NCI-H1694 treated with DMSO at 0.1 percent for 48 hours (cell line): Measurements from ENCODE around the gene DGKZ.

Experiments
- DNase-seq: peaks from one replicate; lab custom pipeline; 2025; lab: John Stamatoyannopoulos, UW

DGKZ gene

DNA sequence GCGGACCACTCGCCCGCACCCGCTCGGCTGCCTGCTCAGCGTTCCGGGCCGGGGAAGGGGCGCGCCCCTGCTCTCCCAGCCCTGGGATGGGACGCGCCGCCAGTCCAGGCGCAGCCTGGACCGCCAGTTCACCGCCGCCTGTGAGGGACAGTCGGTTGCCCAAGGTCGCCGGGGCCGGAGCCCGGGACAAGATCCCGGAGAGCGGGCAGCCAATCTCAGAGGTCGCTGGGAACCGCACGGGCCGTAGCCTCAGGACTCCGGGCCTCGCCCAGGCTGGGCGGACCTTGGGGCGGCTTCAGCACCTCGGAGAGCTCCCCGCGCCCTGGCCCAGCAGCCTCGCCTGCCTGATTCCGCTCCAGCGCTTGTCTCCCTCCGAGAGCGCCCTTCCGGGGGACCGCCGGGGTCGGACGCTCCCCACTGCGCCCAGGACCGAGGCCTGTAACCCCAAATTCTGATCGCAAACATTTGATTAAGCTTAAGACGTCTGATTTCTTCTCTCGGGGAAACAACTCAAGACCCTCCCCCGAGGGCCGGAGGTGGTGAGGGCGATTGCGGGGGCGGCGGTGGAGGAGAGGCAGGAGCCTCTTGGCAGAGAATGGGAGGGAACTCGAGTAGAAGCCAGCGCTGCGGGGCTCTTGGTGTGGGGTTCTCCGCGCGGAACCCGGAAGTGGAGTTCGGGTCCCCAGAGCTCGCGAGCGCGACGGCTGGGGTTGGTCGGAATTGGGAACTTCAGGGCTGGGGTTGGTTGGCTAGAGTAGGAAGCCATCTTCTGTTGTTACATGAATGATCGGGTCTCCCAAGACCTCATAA, 45.4 kb downstream of the DGKZ start:
- no peak for DNase-seq

DNA sequence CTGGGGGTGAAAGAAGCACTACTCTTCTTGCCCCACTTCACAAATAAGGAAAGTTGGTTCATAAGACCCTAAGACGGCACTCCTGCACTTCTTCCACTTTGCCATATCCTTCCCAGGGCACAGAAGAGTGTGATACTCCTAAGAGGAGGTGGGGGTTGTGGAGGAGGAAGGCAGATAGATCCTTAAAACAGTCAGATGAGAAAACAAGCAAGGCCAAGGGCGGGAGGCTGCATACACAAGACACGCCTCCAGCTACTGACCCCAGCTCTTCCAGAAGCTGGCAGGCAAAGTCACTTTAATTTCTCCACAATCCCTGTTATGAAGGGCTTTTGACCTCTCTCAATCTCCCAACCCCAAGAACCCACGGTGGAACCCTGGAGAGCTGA, 46.0 kb downstream of the DGKZ start:
- no peak for DNase-seq

DNA sequence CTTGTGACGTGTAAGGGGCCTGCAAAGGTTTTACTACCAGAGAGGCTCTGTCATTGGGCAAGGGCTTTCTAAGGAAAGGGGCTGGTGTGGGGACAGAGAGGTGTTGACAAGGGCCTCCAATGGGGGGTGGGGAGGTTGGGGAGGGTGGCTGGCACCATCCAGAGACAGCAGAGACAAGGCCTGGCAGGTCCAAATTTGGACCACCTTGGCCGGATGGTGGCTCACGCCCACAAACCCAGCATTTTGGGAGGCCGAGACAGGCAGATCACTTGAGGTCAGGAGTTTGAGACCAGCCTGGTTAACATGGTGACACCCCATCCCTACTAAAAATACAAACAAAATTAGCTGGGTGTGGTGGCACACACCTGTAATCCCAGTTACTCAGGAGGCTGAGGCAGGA, 46.5 kb downstream of the DGKZ start:
- DNase-seq, result no peak

DNA sequence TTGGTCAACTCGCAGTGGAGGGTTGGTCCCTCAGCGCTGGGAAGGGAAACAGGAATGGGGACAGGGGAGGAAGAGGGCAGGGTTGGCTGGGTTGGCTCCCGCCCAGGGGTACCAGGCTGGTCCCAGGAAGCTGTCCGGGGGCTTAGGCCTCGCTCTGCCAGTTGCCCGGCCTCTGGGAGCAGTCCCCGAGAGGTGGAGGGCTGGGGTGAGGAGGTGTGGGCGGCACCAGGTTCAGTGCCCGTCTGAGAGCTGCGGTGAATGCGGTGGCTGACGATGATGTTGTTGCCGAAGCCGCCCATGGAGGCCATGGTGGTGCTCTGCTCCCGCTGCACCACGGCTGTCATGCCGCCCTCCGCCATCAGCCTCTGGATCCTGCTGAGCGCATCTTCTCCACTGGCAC, 50.3 kb downstream of the DGKZ start:
- DNase-seq, result no peak

DNA sequence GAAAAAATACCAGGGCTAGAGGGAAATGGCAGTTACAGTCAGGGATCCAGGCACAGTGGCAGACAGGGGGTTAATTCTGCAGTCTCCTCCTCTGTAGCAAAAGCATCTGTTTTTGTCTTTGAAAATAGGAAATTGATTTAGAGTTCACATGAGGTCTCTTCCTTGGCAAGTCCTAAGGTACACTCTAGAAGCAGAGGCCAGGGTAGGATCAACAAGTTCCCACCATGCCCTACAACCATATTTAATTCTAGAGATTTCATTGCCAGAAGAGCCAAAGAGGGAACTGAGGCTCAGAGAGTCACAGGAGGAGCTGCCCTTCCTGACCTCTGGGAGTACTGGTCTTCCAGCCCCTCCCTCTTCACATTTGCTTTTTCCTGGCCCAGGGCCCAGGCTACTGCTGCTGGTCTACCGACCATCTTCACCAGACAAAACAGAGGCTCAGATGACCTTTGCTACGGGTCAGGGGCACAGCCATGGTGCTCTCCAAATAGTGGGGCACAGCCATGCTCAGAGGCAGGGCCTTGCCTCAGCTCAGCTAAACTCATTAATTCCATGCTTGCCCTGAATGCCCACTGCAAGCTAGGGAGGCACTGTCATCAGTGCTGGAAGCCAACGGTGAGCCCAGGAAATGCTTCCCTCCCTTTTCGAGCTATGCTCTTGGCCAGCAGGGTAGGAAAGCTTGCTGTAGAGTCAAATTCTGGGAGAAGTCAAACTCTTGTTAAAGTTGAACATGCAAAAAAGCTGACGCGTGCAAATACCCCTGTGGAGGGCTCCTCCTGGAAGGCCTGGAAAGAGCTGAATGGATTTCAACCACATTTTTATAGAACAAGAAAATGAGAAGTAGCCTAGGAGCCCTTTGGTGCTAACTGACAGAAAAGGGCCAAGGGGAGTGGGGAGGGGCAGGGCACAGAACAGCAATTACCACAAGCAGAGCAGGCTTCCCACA, 56.0 kb downstream of the DGKZ start:
- no peak for DNase-seq

DNA sequence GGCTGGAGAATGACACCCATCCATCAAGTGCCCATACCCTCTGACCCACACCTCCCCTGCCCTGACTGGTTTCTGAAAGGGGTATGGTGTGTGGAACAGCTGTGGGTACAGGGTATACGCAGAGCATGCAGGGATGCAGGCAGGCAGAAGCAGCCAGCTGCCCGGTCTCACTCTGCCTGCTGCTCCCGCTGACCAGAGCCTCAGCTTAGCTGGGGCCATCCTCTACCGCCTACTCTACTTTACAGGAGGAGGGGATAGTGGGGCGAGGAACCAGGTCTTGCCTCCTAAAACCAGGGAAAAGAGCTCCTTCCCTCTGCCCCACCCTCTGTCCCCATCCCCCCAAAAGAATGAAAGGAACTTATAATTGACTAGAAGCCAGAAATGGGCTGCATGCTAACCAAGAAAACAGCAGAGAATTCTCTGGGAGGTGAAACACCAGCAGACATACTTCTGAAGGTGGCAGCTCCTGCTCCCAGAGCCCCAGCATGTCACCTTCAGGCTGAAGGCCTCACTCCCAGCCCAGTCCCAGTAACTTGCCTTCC, 57.3 kb downstream of the DGKZ start:
- no peak for DNase-seq

DNA sequence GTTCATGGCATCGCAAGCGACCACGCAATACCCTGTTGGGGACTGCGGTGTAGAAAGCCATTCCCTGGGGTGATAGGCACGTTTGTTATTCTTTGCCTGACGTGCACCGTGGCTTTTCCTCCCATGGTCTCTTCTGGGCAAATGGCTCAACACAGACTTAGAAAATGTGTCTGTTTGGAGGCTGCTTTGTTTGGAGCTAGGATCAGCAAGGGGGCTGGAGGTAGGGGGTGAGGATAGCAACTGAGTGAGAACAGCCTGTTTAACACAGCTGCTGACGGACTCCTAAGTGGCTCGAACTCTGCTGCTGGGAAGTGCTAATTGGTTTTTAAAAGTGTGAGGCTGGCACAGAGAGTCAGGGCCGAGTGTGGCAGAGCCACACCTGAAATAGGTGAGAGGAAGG, 60.4 kb downstream of the DGKZ start:
- DNase-seq, result no peak

DNA sequence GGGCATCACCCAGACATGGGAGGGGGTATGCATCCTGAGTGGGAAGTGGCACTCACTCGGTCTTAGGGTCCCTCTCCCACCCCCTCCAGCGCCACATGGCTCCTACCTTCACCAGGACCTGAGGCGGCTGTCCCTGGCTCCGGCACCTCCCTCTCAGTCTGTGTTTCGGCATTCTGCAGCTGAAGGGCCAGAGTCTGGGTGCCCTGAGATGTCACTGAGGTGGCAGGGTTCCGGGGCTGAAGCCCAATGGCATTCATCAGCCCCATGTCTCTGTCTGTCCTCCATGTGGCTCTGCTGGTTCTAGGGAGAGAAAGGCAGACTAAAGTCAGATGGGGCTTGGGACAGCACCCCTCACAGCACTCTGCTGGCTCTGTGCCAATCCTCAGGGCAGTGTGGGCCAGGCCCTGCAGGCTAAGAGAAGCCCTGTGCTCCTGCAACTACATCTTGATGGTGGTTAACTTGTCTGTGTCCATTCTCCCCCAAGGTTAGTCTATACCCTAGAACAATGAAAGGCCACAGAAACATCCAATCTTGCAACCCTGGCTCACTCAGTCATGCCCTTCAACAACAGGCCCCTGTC, 61.2 kb downstream of the DGKZ start:
- DNase-seq, result no peak

DNA sequence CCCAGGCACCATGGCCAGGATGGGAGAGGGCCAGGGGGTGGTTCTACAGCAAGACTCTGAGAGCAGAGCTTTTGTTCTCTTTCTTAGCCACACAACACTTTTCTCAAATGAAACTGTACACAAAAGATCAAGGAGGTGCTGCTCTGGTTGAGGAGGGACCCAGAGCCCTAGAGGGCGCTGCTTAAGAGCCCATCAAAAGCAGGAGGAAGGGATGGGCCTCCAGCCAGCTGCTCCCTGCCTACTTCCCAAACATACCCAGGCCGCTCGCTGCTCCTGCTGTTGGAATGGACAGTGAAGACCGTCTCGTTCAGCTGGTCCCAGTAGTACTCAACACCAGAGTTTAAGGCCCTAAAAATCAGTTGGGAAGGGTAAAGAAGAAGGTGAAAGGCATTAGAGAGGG, 62.8 kb downstream of the DGKZ start:
- DNase-seq, result no peak

DNA sequence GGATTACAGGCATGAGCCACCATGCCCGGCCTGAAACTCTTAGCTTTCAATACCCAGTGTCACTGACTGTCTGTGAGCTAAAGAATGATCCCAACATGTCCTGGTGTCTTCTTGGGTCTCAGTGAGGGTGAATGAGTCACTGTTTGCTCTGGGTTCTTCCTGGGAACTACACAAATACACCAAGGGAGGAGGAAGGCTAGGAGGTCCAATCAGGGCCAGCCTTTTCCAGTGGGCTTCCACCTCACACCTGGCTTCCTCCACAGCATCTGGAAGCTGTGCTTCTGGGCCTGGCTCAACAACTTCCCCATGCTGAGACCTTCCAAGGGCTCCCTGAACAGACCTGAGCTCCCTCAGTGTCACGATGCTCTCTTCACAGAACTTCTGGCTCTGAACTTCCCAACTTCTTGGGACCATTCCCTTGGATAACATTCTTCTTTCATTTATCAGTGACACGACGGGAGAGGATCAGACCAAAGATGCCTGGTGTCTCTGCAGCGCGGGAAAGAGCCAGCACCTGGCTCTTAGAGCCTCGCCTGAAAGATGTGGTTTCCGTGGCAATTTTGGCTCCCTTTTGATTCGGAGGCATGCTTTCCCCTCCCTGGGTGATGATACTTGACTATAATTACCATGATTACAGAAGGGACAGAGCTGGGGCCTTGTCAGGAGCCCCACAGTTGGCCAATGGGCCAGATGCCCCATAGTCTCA, 66.7 kb downstream of the DGKZ start:
- DNase-seq, result no peak

DNA sequence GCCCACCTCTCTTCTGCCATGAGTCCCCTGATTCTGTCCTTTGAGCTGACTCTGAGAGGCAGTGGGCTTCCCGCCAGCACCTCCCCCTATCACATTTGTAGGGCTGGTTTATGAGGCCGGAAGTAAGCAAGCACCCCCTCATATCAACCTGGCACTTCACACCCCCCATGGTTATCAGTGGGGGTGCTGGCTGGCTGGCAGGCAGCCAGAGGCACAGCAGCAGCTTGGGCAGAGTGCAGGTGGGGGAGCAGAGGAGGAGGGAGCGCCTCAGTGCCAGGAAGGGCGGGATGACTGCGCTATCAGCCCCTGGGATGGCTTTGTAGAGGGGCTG, 67.2 kb downstream of the DGKZ start:
- DNase-seq, result no peak

DNA sequence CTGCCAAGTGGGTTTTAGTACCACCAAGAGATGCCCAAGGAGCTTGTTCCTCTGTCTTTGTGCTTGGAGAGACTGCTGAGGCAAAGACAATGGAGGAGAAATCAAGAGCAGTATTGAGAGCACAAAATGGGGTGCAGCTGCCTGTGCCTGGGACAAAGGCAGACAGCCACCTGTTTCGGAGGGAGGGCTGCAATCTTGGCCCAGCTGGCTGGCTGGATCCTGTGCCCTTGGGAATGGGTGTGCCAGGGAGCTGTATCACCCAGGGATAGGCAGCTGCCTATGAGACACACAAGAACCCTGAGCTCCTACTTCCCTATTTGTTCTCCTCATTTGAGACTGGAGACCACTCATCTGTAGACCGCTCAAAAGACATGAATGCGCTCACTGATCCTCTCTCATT, 67.6 kb downstream of the DGKZ start:
- DNase-seq, result no peak

DNA sequence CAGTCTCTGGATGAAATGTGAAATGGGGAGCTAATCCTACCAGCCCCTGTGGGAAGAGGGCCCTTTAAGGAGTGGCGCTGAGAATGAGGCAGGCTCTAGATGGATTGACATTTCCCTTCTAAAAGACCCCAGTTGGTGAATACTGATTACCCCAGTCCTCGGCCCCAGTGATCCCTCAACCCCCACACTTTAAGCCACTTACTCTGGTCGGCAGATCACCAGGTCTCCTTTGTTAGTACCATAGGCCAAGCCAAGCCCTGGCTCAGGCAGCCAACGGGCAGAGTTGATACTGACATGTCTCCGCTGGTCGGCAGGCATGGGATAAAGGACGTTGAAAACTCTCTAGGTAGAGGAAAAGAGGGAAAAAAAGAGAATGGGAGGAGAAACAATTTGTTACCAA, 70.4 kb downstream of the DGKZ start:
- no peak for DNase-seq

DNA sequence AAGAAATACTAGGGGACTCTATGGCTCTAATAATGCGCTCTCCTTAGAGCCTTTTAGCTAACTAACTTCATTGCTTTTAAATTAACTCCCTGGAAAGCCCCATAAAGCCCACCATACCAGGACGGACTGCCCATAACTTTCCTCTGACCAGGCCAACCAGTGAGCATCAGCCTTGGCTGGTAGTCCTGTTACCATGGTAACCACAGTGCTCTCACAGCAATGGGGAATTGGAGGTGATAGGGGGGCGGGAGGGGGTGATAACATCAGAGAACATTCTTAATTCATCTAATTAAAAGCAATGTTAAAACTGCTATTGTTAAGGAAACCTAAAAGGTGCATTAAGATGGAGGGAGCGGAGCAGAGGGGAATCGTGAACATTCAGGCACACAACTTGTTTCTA, 71.5 kb downstream of the DGKZ start:
- no peak for DNase-seq

DNA sequence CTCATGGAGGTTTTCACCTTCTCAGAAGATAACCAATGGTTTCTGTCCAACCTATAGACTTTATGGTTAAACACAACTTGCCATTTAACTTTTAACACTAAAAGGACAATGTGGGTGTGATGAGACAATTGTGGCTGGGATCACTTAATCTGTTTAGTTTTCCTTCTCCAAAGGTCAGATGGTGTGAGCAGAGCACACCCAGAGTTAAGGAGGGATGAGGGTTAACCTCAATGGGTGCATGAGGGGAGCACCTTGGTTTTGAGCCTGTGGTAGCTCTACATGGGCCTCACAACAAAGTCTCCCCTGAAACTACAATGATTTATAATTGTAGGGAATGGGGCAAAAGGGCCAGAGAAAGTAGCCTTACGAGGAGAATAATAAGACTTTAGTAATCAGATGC, 73.2 kb downstream of the DGKZ start:
- no peak for DNase-seq

DNA sequence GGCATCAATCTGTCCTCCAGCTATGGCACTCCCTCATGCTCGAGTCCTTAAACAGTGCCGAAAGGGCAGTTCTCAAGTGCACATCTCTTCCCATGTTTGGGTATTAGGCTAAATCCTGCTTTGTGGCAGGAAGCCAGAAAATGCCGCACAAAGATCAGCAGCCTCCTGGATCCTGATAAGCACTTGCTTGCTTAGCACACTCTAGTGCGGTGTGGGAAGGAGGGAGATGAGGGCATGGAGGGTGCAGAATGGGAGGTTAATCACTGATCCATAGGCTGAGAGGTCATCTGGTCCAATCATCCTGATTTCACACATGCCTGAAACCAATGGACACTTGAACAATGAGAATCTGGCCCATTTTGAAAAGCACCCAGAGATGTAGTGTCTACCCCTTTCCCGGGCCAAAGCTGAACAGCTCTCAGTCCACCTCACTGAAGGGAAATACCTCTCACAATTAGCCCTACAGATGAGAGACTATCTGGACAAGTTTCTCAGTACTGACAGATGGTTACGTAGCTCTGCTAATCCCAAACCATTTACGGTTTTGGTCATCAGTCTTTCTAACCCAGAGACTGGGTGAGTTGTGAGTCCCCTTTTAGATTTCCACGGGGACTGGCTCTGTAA, 74.1 kb downstream of the DGKZ start:
- DNase-seq, result no peak

DNA sequence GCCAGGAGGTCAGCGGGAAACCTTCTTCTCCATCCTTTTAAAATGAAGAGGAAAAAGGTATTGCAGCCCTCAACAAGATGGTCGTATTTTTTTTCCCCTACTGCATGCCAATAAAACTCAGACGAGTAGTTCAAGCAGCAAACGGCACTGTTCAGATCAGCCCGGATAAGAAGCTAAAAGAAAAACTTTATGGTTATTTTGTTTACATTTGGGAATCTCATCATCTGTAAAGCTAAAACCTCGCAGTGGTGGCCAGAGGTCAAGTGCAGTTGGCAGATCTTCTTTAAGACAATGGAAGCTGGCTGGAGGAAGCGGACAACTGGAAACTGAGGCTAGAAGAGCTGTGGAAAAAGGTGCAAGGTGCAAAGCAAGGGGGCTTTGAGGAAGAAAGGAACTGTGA, 75.3 kb downstream of the DGKZ start:
- no peak for DNase-seq

DNA sequence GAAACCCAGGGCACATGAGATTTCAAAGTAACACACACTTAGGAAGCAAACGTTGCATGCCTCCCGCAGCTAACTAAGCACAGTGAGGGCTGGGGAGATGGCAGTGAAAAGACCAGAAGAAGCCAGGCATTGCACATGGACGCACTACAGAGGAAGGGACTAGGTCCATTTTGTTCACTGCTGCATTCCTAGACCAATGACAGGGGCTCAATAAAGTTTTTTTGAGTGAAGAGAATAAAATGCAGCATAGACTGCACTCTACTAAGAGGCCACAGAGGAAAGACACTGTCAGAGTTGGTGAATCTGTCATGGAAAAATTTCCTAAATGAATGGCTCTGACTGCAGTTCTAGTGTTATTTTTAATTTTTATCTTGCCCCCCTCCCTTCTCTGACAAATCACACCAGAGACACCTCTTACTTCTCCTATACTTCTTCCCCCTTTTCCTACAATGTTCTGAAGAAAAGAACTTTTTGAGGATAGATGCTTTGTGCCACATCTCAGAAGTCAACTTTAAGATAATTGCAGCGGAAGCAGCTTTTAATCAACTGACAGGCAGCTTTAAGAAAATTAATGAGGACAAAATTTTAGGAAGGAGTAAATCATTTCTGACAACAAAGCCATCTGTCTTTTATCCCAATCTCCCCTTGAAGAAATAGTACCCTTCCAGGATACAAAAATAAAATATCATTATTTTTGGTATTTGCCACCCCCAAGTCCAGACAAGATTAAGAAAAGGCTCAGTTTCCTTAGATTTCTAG, 79.1 kb downstream of the DGKZ start:
- DNase-seq, result no peak

DNA sequence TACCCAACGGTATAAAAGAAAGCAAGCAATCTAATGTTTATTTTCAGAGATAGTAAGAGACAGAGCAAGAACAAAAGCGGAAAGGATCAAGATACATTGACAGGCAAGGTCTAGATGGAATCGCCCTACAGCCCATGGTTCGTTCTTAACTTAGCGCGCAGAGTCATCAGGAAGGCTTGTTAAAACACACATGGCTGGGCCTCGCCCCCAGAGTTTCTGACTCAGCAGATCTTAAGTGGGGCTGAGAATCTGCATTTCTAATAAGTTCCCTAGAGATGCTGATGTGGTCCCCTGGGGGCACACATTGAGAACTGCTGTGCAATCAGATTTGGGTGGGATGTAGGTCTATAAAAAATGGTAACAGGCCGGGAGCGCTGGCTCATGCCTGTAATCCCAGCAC, 80.1 kb downstream of the DGKZ start:
- no peak for DNase-seq

DNA sequence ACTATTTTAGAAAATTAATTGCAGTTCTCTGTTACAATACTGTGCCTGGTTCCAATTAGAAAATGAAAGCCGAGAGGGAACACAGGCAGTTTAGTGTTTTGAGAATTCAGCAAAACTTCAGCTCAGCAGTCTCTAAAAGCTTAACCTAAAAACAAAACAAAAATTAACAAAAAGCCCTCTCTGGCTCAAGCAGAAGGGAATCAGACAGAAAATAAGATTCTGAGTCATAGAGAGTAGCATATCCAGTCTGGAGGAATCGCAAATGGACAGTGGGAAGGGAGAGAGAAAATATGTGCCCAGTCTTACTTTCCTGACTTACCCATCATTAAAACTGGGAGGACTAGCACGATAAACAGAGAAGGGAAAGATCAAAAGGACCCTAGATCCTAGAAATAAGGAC, 82.5 kb downstream of the DGKZ start:
- no peak for DNase-seq
